A673 (cell line): Measurements from ENCODE around the gene EFCAB11.

Experiments used
- EZH2 ChIP-seq: fragments of 200-600 bp; sonication (generic); IDR thresholded peaks from 2 replicates; pipeline ENCODE4 v1.6.1; 2017; ENCODE audit warnings: borderline replicate concordance, low read depth, mild to moderate bottlenecking, mixed read lengths, antibody characterized with exemption, low read length; ENCODE audit not compliant: poor library complexity, severe bottlenecking
- TF ChIP-seq, protein P1 (sequence below): fragments of 300-800, 200-600 bp; sonication (generic); conservative IDR thresholded peaks from 2 replicates; pipeline ENCODE4 v1.5.1; 2017; ENCODE audit warnings: low read depth, mild to moderate bottlenecking, antibody characterized with exemption, low read length, moderate library complexity, mixed read lengths

- TF ChIP-seq, protein P1, sequence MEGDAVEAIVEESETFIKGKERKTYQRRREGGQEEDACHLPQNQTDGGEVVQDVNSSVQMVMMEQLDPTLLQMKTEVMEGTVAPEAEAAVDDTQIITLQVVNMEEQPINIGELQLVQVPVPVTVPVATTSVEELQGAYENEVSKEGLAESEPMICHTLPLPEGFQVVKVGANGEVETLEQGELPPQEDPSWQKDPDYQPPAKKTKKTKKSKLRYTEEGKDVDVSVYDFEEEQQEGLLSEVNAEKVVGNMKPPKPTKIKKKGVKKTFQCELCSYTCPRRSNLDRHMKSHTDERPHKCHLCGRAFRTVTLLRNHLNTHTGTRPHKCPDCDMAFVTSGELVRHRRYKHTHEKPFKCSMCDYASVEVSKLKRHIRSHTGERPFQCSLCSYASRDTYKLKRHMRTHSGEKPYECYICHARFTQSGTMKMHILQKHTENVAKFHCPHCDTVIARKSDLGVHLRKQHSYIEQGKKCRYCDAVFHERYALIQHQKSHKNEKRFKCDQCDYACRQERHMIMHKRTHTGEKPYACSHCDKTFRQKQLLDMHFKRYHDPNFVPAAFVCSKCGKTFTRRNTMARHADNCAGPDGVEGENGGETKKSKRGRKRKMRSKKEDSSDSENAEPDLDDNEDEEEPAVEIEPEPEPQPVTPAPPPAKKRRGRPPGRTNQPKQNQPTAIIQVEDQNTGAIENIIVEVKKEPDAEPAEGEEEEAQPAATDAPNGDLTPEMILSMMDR = no peak
- no peak for TF ChIP-seq EZH2
Observed at GRCh38 chr14:89747126-89747525, 207.4 kb downstream of the EFCAB11 start.
